OCI-LY3 (cell line): ENCODE results near the gene JPH3.

Experiments used
- H2AFZ ChIP-seq: fragments of 200-600, 300-600 bp; shearing (Covaris generic); 2 replicates; pipeline ENCODE4 v1.6.0; 2014; ENCODE audit warnings: antibody characterized with exemption, low read depth, low read length
- H3K27ac ChIP-seq: fragments of 200-600, 300-600 bp; sonication (generic); 2 replicates; pipeline ENCODE4 v1.5.1; 2014; ENCODE audit warnings: mild to moderate bottlenecking, low read length, moderate library complexity, mixed read lengths
- H3K27me3 ChIP-seq: fragments of 200-600, 300-600 bp; sonication (generic); 2 replicates; pipeline ENCODE4 v1.6.1; 2014; ENCODE audit warnings: low read depth, low read length, mixed read lengths
- H3K36me3 ChIP-seq: fragments of 200-600, 300-600 bp; sonication (generic); replicated peaks from 2 replicates; pipeline ENCODE3; 2014; ENCODE audit warnings: low read depth, low read length, mixed read lengths
- H3K4me1 ChIP-seq: fragments of 300-600, 200-600 bp; sonication (generic); 2 replicates; pipeline ENCODE4 v1.6.1; 2014; ENCODE audit warnings: low read length, mixed read lengths
- H3K4me2 ChIP-seq: fragments of 200-600, 300-600 bp; sonication (generic); 2 replicates; pipeline ENCODE4 v1.6.1; 2014; ENCODE audit warnings: low read length, mixed read lengths
- H3K4me3 ChIP-seq: fragments of 300-600, 200-600 bp; sonication (generic); 2 replicates; pipeline ENCODE4 v1.5.1; 2014; ENCODE audit warnings: antibody characterized with exemption, mild to moderate bottlenecking, low read length, moderate library complexity
- H3K79me2 ChIP-seq: fragments of 300-600, 200-600 bp; shearing (Covaris generic); 2 replicates; pipeline ENCODE4 v1.6.1; 2014; ENCODE audit warnings: mild to moderate bottlenecking, low read length, mixed read lengths
- H3K9ac ChIP-seq: fragments of 300-600, 200-600 bp; shearing (Covaris generic); 2 replicates; pipeline ENCODE4 v1.6.0; 2014; ENCODE audit warnings: mild to moderate bottlenecking, low read length, moderate library complexity
- H3K9me3 ChIP-seq: fragments of 200-600, 300-600 bp; shearing (Covaris generic); 2 replicates; pipeline ENCODE4 v1.6.1; 2014; ENCODE audit warnings: low read length, mixed read lengths; ENCODE audit not compliant: insufficient read depth
- H4K20me1 ChIP-seq: fragments of 200-600, 300-600 bp; sonication (generic); 2 replicates; pipeline ENCODE4 v1.6.1; 2016; ENCODE audit warnings: low read length, mixed read lengths; ENCODE audit not compliant: insufficient read depth
- EZH2phosphoT487 ChIP-seq: fragments of 200-600 bp; shearing (Covaris generic); IDR thresholded peaks from 2 replicates; pipeline ENCODE4 v1.6.1; 2018; ENCODE audit warnings: antibody characterized with exemption, mixed run types, low read depth
- TF ChIP-seq, protein P1 (sequence below): fragments of 200-600, 300-600 bp; sonication (generic); IDR thresholded peaks from 2 replicates; pipeline ENCODE4 v1.5.1; 2014; ENCODE audit warnings: antibody characterized with exemption, low read length, low read depth

The JPH3 gene

DNA sequence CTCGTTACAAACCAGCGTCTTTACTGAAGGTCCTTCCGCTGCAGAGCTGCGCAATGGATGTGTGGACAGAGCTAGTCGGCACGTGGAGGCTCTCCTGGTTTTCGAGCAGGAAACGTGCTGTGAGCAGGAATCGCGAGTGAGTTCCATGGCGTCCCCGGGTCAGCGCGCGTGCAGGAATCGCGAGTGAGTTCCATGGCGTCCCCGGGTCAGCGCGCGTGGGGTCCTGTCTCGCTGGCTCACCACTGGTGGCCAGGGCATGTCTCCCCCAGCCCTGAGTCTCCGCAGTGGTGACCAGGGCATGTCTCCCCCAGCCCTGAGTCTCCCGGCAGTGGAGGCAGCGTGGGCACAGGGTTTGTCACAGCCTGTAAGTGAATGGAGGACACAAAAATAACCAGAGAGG, 100.8 kb downstream of the JPH3 start:
- no peak overlapping the region for H3K27ac ChIP-seq
- no peak overlapping the region for H3K4me2 ChIP-seq
- H3K4me3 ChIP-seq = no peak overlapping the region
- TF ChIP-seq, protein P1, sequence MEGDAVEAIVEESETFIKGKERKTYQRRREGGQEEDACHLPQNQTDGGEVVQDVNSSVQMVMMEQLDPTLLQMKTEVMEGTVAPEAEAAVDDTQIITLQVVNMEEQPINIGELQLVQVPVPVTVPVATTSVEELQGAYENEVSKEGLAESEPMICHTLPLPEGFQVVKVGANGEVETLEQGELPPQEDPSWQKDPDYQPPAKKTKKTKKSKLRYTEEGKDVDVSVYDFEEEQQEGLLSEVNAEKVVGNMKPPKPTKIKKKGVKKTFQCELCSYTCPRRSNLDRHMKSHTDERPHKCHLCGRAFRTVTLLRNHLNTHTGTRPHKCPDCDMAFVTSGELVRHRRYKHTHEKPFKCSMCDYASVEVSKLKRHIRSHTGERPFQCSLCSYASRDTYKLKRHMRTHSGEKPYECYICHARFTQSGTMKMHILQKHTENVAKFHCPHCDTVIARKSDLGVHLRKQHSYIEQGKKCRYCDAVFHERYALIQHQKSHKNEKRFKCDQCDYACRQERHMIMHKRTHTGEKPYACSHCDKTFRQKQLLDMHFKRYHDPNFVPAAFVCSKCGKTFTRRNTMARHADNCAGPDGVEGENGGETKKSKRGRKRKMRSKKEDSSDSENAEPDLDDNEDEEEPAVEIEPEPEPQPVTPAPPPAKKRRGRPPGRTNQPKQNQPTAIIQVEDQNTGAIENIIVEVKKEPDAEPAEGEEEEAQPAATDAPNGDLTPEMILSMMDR = no peak
- TF ChIP-seq EZH2phosphoT487 = no peak
- H3K27me3 ChIP-seq = no peaks in the 10 kb centered on the region
- peaks cover 47% of the 10 kb centered on the region for H3K36me3 ChIP-seq
- H3K79me2 ChIP-seq = no peaks in the 10 kb centered on the region
- H3K9ac ChIP-seq = no peak overlapping the region
- H3K9me3 ChIP-seq = peaks cover 16% of the 10 kb centered on the region; the same call in 1 of the 2 replicates
- H2AFZ ChIP-seq = no peak overlapping the region
- H3K4me1 ChIP-seq = peaks cover 50% of the 10 kb centered on the region
- H4K20me1 ChIP-seq = 0 out of 2 replicates have a peak, but pooled peaks cover 3% of the 10 kb centered on the region

DNA sequence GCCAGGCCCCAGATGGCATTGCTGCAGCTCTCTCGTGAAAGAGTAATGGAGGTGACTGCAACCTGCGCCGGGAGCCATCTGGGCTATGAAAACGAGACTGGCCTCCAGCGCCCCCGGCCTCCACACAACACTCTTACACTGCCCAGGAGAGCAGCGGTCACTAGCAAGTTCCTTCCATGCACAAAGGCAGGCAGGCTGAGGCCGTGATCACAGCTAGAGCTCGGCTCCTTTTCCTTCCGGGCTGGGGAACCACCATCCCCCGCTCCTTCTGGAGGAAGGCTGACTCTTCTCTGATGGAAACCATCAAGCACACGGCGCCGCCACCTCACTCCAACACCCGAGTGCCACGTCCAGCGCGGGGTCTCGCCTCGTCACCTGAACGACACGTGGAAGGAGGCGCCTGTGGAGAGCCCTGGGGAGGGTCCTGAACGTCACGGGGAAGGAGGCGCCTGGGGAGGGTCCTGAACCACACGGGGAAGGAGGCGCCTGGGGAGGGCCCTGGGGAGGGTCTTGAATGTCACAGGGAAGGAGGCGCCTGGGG, 101.6 kb downstream of the JPH3 start:
- Histone ChIP-seq H3K79me2 (no peaks in the 10 kb centered on the region), H3K9ac (no peak overlapping the region), H3K36me3 (peaks cover 50% of the 10 kb centered on the region), H3K27me3 (no peaks in the 10 kb centered on the region), H3K4me2 (no peak overlapping the region), H3K9me3 (peaks cover 16% of the 10 kb centered on the region; the same call in 1 of the 2 replicates), H3K4me3 (no peak overlapping the region), H3K4me1 (peaks cover 41% of the 10 kb centered on the region), H3K27ac (no peak overlapping the region), H4K20me1 (no peaks in the 10 kb centered on the region), H2AFZ (no peak overlapping the region)
- no peak for TF ChIP-seq EZH2phosphoT487
- TF ChIP-seq, protein P1 = no peak

DNA sequence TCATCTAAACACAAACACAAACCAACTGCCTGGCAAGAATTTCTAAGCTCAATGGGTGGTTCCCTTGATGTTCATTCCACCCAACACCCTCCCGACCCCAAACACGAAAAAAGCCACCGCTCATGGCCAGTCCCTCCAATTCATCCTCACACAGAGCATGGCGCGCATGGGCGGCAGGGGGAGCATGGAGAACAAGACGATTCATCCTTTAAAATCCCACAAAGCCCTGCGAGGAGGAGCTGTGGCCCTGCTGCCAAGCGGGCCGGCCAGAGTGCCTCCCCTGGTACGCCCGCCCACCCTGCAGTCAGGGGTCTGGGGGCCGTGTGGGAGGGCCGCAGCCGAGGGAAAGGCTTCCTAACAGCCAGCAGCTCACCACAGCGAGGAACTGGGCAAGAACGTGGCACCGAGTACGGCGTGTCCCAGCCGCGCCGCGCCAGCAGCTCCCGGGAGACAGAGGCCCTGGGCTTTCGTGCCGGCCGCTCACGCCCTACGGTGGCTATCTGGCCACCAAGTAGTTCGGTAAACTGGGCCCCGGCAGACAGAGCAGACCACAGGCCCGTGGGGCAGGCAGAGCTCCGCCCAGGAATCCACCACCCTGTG, 102.5 kb downstream of the JPH3 start:
- Histone ChIP-seq H2AFZ (no peak overlapping the region), H4K20me1 (no peaks in the 10 kb centered on the region), H3K4me3 (no peak overlapping the region), H3K9me3 (peaks cover 16% of the 10 kb centered on the region; the same call in 1 of the 2 replicates), H3K27ac (no peak overlapping the region), H3K9ac (no peak overlapping the region), H3K4me1 (peaks cover 32% of the 10 kb centered on the region), H3K27me3 (no peaks in the 10 kb centered on the region), H3K79me2 (no peaks in the 10 kb centered on the region), H3K36me3 (peaks cover 47% of the 10 kb centered on the region), H3K4me2 (no peak overlapping the region)
- TF ChIP-seq, protein P1 = no peak
- TF ChIP-seq EZH2phosphoT487 = no peak

DNA sequence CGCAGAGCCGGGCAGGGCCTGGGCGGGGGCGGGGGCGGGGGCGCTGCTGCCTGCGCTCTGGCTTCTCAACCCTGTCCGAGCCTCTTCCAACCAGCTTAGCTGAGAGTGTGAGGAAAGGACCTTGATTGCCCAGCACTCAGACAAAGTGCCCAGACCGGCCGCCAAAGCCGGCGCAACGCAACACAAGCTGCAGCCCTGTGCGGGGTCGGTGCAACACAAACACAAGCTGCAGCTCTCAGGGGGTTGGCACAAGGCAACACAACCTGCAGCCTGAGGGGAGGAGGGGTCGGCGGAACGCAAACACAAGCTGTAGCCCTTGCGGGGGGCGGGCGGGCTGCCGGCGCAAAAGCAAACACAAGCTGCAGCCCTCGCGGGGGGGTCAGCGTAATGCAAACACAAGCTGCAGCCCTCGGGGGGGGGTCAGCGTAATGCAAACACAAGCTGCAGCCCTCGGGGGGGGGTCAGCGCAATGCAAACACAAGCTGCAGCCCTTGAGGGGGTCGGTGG, 103.5 kb downstream of the JPH3 start:
- Histone ChIP-seq H3K4me1 (peaks cover 22% of the 10 kb centered on the region), H3K36me3 (peaks cover 45% of the 10 kb centered on the region), H3K9ac (no peak overlapping the region), H3K4me2 (no peak overlapping the region), H4K20me1 (no peaks in the 10 kb centered on the region), H2AFZ (no peak overlapping the region), H3K4me3 (no peak overlapping the region), H3K27ac (no peak overlapping the region), H3K27me3 (no peaks in the 10 kb centered on the region), H3K79me2 (no peaks in the 10 kb centered on the region), H3K9me3 (peaks cover 16% of the 10 kb centered on the region; the same call in 1 of the 2 replicates)
- TF ChIP-seq, protein P1 = no peak
- no peak for TF ChIP-seq EZH2phosphoT487
